Ascending aorta (tissue), 2 donors: ENCODE measurements around the gene TNFRSF4. TPM values are rescaled to one million over a fixed set of nuclear protein-coding genes. Genes with fewer than 3 reads are reported as not detected.
A peak's percentile ranks its signal among the peaks of the same experiment; 100 is the strongest.

Experiments
- DNase-seq, 2 donors: peaks; one replicate each; pipeline ENCODE4 v3.0.0-alpha.2; 2019; ENCODE audit warnings: low spot score in 2 of 2
- H3K27ac ChIP-seq, 2 donors: fragments of 200-600 bp; sonication (generic); one replicate each; pipeline ENCODE4 v1.5.1; 2016 to 2017; ENCODE audit warnings: mild to moderate bottlenecking in 1 of 2
- H3K27me3 ChIP-seq: fragments of 200-600 bp; sonication (generic); one replicate; pipeline ENCODE4 v1.5.1; 2017
- H3K36me3 ChIP-seq, 2 donors: fragments of 200-600 bp; sonication (generic); one replicate each; pipeline ENCODE4 v1.5.1; 2016
- H3K4me1 ChIP-seq, 2 donors: fragments of 200-600 bp; sonication (generic); one replicate each; pipeline ENCODE4 v1.5.1; 2016 to 2017; ENCODE audit warnings: mild to moderate bottlenecking in 1 of 2
- H3K4me3 ChIP-seq, 2 donors: fragments of 200-600 bp; sonication (generic); one replicate each; pipeline ENCODE4 v1.5.1; 2016 to 2017; ENCODE audit warnings: mild to moderate bottlenecking in 1 of 2
- H3K9me3 ChIP-seq, 2 donors: fragments of 200-600 bp; sonication (generic); one replicate each; pipeline ENCODE4 v1.5.1; 2016
- CTCF ChIP-seq, 3 experiments: fragments of 200-600 bp in 2 of 3; fragments of 450-650 bp in 1 of 3; sonication (generic) in 2 of 3; IDR thresholded peaks; one replicate each; pipeline ENCODE4 v1.5.1; 2016 to 2019; ENCODE audit warnings: antibody characterized with exemption in 3 of 3, mild to moderate bottlenecking in 1 of 3, moderate library complexity in 1 of 3
- intact Hi-C: fragments of 100-400 bp; cut with DNase I; formaldehyde crosslinking; loops from one replicate; pipeline ENCODE4 v1.15.1; 2023
- total RNA-seq: library from RNA; depleted of rRNA; stranded (reverse); fragments of >200 nt; gene quantifications from one replicate; pipeline ENCODE4 v1.1.0, GENCODE V29; 2016

Gene TNFRSF4
- total RNA-seq, 1 donor from 2014 or later = 4.8 TPM

- Histone ChIP-seq H3K4me3 (peak overlapping the region in 1 of 2 donors; percentile 41), H3K4me1 (peaks cover 0 to 10% of the 10 kb centered on the region in 2 donors), H3K27me3 (peaks cover 15% of the 10 kb centered on the region), H3K27ac (no peak overlapping the region), H3K36me3 (no peaks in the 10 kb centered on the region), H3K9me3 (no peaks in the 10 kb centered on the region)
- DNase-seq = no peak
- intact Hi-C loops = no loop called here
- no peak for TF ChIP-seq CTCF (IDR thresholded peaks at IDR 0.05)
These were observed 8.1 kb downstream of the TNFRSF4 start for GRCh38 chr1:1205769-1206375.

GRCh38 chr1:1204998-1205768, 8.8 kb downstream of the TNFRSF4 start:
- Histone ChIP-seq H3K4me3 (no peak overlapping the region), H3K27ac (no peak overlapping the region), H3K4me1 (peaks cover 0 to 10% of the 10 kb centered on the region in 2 donors), H3K27me3 (peaks cover 15% of the 10 kb centered on the region), H3K9me3 (no peaks in the 10 kb centered on the region), H3K36me3 (no peaks in the 10 kb centered on the region)
- intact Hi-C loops = no loop called here
- DNase-seq = no peak
- TF ChIP-seq CTCF (IDR thresholded peaks at IDR 0.05) = no peak

DNA sequence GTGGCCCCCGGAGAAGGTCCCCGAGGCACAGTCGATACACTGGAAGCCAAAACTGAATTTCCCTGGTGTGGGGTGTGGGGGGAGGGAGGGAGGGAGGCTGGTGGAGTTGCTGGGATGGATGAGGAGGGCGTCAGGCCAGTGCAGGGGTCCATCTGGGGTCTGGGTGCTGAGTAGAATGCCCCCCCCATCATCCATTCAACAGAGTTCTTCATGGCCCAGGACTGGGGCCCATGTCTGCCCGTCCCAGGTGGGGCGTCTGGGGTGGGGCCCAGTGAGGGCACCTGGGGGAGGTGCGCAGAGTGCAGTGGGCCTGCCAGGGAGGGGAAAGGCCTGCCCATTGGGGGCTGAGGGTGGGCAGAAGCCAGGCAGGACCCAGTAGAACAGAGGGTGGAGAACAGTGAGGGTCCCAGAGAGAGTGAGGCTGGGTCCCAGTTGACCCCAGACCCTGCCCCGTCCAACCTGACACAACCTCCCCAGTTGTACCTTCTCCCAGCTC, 9.5 kb downstream of the TNFRSF4 start:
- H3K9me3 ChIP-seq = no peaks in the 10 kb centered on the region
- no peaks in the 10 kb centered on the region for H3K36me3 ChIP-seq
- H3K27ac ChIP-seq = no peak overlapping the region
- intact Hi-C loops = no loop called here
- H3K27me3 ChIP-seq = peaks cover 15% of the 10 kb centered on the region
- peaks cover 0 to 10% of the 10 kb centered on the region in 2 donors for H3K4me1 ChIP-seq
- no peak for DNase-seq
- H3K4me3 ChIP-seq = no peak overlapping the region
- no peak for TF ChIP-seq CTCF (IDR thresholded peaks at IDR 0.05)

GRCh38 chr1:1203561-1204424, 10.2 kb downstream of the TNFRSF4 start:
- H3K27me3 ChIP-seq = peaks cover 15% of the 10 kb centered on the region
- H3K4me1 ChIP-seq = peaks cover 0 to 10% of the 10 kb centered on the region in 2 donors
- intact Hi-C loops = no loop called here
- H3K27ac ChIP-seq = no peak overlapping the region
- TF ChIP-seq CTCF (IDR thresholded peaks at IDR 0.05) = no peak
- DNase-seq = no peak
- no peaks in the 10 kb centered on the region for H3K36me3 ChIP-seq
- H3K9me3 ChIP-seq = no peaks in the 10 kb centered on the region
- no peak overlapping the region for H3K4me3 ChIP-seq

- H3K27me3 ChIP-seq = peaks cover 15% of the 10 kb centered on the region
- intact Hi-C loops = no loop called here
- H3K4me1 ChIP-seq = peaks cover 0 to 10% of the 10 kb centered on the region in 2 donors
- H3K27ac ChIP-seq = no peak overlapping the region
- H3K9me3 ChIP-seq = no peaks in the 10 kb centered on the region
- no peak for DNase-seq
- no peak for TF ChIP-seq CTCF (IDR thresholded peaks at IDR 0.05)
- no peak overlapping the region for H3K4me3 ChIP-seq
- H3K36me3 ChIP-seq = no peaks in the 10 kb centered on the region
These were observed 11.0 kb downstream of the TNFRSF4 start for GRCh38 chr1:1202831-1203560.
